OCI-LY7 (cell line): ENCODE results near the gene SLC4A11. TPM values are rescaled to one million over a fixed set of nuclear protein-coding genes. Genes with fewer than 3 reads are reported as not detected.

Experiments
- BruUV-seq: library from RNA; stranded (reverse); fragments of 400-500 nt; replicated peaks from 2 replicates; lab custom pipeline; 2021; lab: Mats Ljungman, UMichigan
- CTCF ChIA-PET: fragments of 300-600 bp; sonication (Branson Sonifier 250); formaldehyde crosslinking; loops from one replicate; lab custom pipeline; 2022; ENCODE audit warnings: antibody characterized with exemption; ENCODE audit not compliant: unreplicated experiment; lab: Charles Lee
- POLR2A ChIA-PET: fragments of 300-600 bp; sonication (Branson Sonifier 250); formaldehyde crosslinking; loops from one replicate; lab custom pipeline; 2022; ENCODE audit warnings: antibody characterized with exemption; lab: Charles Lee
- DNase-seq: peaks from one replicate; pipeline ENCODE4 v3.0.0-alpha.2; 2015; ENCODE audit warnings: low spot score
- H2AFZ ChIP-seq: fragments of 200-600 bp; sonication (generic), shearing (Covaris generic); 2 replicates; pipeline ENCODE4 v1.6.1; 2014; ENCODE audit warnings: mild to moderate bottlenecking, antibody characterized with exemption, low read length, moderate library complexity
- H3K27ac ChIP-seq: fragments of 200-600 bp; sonication (generic); 2 replicates; pipeline ENCODE4 v1.5.1; 2014; ENCODE audit warnings: mixed run types, low read depth, mild to moderate bottlenecking, moderate library complexity, low read length, inconsistent platforms; ENCODE audit not compliant: poor library complexity, severe bottlenecking
- H3K36me3 ChIP-seq: fragments of 200-600 bp; sonication (generic); 2 replicates; pipeline ENCODE4 v1.6.1; 2014; ENCODE audit warnings: mild to moderate bottlenecking, antibody characterized with exemption, low read length, moderate library complexity, mixed read lengths; ENCODE audit not compliant: insufficient read depth
- H3K4me1 ChIP-seq: fragments of 200-600 bp; sonication (generic); 2 replicates; pipeline ENCODE4 v1.5.1; 2014; ENCODE audit warnings: mild to moderate bottlenecking, low read length; ENCODE audit not compliant: insufficient read depth, poor library complexity, severe bottlenecking
- H3K4me2 ChIP-seq: fragments of 200-600 bp; sonication (generic); 2 replicates; pipeline ENCODE4 v1.6.1; 2014; ENCODE audit warnings: mild to moderate bottlenecking, low read length
- H3K4me3 ChIP-seq: fragments of 200-600 bp; sonication (generic); 2 replicates; pipeline ENCODE4 v1.5.1; 2014; ENCODE audit warnings: mild to moderate bottlenecking, low read depth, low read length; ENCODE audit not compliant: poor library complexity, severe bottlenecking
- H3K79me2 ChIP-seq: fragments of 200-600 bp; sonication (generic); 2 replicates; pipeline ENCODE4 v1.6.1; 2016; ENCODE audit warnings: low read depth, mild to moderate bottlenecking, low read length, moderate library complexity, mixed read lengths; ENCODE audit not compliant: insufficient read depth
- H3K9me2 ChIP-seq: fragments of 200-600 bp; sonication (generic); 2 replicates; pipeline ENCODE4 v1.6.1; 2016; ENCODE audit warnings: mild to moderate bottlenecking, low read length, mixed read lengths; ENCODE audit not compliant: insufficient read depth
- H3K9me3 ChIP-seq: fragments of 200-600 bp; sonication (generic); 2 replicates; pipeline ENCODE4 v1.6.1; 2014; ENCODE audit warnings: mild to moderate bottlenecking, mixed run types, low read length, mixed read lengths
- H4K20me1 ChIP-seq: fragments of 200-600 bp; sonication (generic); 2 replicates; pipeline ENCODE4 v1.6.1; 2014; ENCODE audit warnings: mild to moderate bottlenecking, antibody characterized with exemption, low read length, moderate library complexity, mixed read lengths; ENCODE audit not compliant: insufficient read depth
- EZH2phosphoT487 ChIP-seq: fragments of 200-600 bp; sonication (generic); IDR thresholded peaks from 2 replicates; pipeline ENCODE4 v1.6.1; 2018; ENCODE audit warnings: low read depth, borderline replicate concordance, mild to moderate bottlenecking, mixed run types, antibody characterized with exemption, low read length, moderate library complexity, mixed read lengths
- intact Hi-C: fragments of 100-400 bp; cut with micrococcal nuclease; formaldehyde crosslinking; loops from one replicate; pipeline ENCODE4 v1.10.0; 2022; ENCODE audit not compliant: unreplicated experiment
- total RNA-seq, 2 experiments: library from RNA; depleted of rRNA in 1 of 2; stranded (reverse); fragments of >200 nt in 1 of 2; shearing (Covaris generic) in 1 of 2; gene quantifications; 2 replicates each; pipeline ENCODE4 v1.2.3, GENCODE V29; 2014 to 2022
- TF ChIP-seq, protein P1 (sequence below): fragments of 200-600 bp; sonication (generic); conservative IDR thresholded peaks from 2 replicates; pipeline ENCODE4 v1.5.1; 2014; ENCODE audit warnings: mild to moderate bottlenecking, antibody characterized with exemption, low read length, moderate library complexity, mixed read lengths

SLC4A11 gene
- total RNA-seq, 2 experiments from 2014 or later, result 4.4 to 26.9 TPM

- Histone ChIP-seq H3K27ac (no peak overlapping the region), H3K79me2 (no peaks in the 10 kb centered on the region), H3K9me3 (no peaks in the 10 kb centered on the region), H4K20me1 (no peaks in the 10 kb centered on the region; the same call in 1 of the 2 replicates), H3K4me2 (no peak overlapping the region), H3K9me2 (no peaks in the 10 kb centered on the region), H2AFZ (no peak overlapping the region), H3K4me3 (no peak overlapping the region), H3K4me1 (peaks cover 11% of the 10 kb centered on the region), H3K36me3 (no peaks in the 10 kb centered on the region)
- BruUV-seq, result no TSS peak
- DNase-seq, result no peak
- ChIA-PET POLR2A (interaction anchor here (0.7 kb wide), 1 partner anchor 16 kb away, joined by 3 read pairs; no protein-coding TSS in a partner anchor), CTCF (no interaction called here)
- TF ChIP-seq EZH2phosphoT487, result no peak
- TF ChIP-seq, protein P1, sequence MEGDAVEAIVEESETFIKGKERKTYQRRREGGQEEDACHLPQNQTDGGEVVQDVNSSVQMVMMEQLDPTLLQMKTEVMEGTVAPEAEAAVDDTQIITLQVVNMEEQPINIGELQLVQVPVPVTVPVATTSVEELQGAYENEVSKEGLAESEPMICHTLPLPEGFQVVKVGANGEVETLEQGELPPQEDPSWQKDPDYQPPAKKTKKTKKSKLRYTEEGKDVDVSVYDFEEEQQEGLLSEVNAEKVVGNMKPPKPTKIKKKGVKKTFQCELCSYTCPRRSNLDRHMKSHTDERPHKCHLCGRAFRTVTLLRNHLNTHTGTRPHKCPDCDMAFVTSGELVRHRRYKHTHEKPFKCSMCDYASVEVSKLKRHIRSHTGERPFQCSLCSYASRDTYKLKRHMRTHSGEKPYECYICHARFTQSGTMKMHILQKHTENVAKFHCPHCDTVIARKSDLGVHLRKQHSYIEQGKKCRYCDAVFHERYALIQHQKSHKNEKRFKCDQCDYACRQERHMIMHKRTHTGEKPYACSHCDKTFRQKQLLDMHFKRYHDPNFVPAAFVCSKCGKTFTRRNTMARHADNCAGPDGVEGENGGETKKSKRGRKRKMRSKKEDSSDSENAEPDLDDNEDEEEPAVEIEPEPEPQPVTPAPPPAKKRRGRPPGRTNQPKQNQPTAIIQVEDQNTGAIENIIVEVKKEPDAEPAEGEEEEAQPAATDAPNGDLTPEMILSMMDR, result no peak
- intact Hi-C loops, result no loop called here
These were observed 3.2 kb upstream of the SLC4A11 start for GRCh38 chr20:3242172-3242692.

DNA sequence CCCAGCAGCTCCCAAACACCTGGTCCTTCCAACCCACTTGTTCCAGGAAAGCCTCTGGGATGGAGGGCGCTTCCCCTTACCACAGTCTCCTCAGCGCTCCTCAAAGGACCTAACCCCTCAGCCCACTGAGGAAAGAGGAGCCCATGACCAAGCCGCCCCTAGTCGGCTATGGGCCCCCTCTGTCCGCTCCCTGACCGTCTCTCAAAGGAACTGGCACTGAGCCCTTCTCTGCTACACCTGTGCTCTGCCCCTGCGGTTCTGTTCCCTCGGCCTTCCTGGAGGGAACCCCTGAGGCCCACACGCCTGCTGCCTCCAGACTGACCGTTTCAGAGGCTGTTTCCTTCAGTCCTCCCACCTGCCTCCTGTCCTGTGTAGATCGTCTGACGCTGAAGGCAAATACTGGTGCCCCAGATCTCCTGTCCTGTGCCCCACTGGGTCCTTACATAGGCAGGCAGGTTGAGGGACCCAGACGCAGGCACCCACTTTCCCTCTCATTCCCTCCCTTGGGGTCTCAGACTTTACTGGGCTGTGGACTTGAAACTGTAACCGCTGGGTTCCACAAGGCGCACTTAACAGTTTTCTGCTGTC, 1.9 kb upstream of the SLC4A11 start:
- Histone ChIP-seq H3K9me3 (no peaks in the 10 kb centered on the region), H4K20me1 (no peaks in the 10 kb centered on the region; the same call in 1 of the 2 replicates), H3K4me3 (no peak overlapping the region), H2AFZ (no peak overlapping the region), H3K36me3 (no peaks in the 10 kb centered on the region), H3K27ac (no peak overlapping the region), H3K4me1 (peaks cover 11% of the 10 kb centered on the region), H3K4me2 (no peak overlapping the region), H3K9me2 (no peaks in the 10 kb centered on the region), H3K79me2 (no peaks in the 10 kb centered on the region)
- ChIA-PET POLR2A (no interaction called here), CTCF (no interaction called here)
- no peak for DNase-seq
- BruUV-seq, result no TSS peak
- intact Hi-C loops, result no loop called here
- TF ChIP-seq, protein P1, result no peak
- TF ChIP-seq EZH2phosphoT487, result no peak
